Spleen (tissue), 11 donors: ENCODE results near the gene MME. TPM values are rescaled to one million over a fixed set of nuclear protein-coding genes. Genes with fewer than 3 reads are reported as not detected.

Experiments
- DNase-seq: peaks from one replicate; pipeline ENCODE4 v3.0.0-alpha.2; 2020
- H3K27ac ChIP-seq, 8 donors: fragments of 200-600 bp; sonication (generic) in 7 of 8; 1 replicate in 4 of 8; 2 replicates in 4 of 8; pipeline versions ENCODE4 v1.5.0 to v1.8.0; 2016 to 2021; ENCODE audit warnings: inconsistent platforms in 4 of 8, mild to moderate bottlenecking in 4 of 8, moderate library complexity in 1 of 8
- H3K27me3 ChIP-seq, 7 donors: fragments of 200-600 bp; sonication (generic) in 6 of 7; replicated peaks in 1 of 7; 1 replicate in 4 of 7; 2 replicates in 3 of 7; pipeline versions ENCODE4 v1.5.0 to v1.8.0; 2016 to 2021; ENCODE audit warnings: inconsistent platforms in 3 of 7, mild to moderate bottlenecking in 1 of 7
- H3K36me3 ChIP-seq, 6 donors: fragments of 200-600 bp; sonication (generic) in 5 of 6; 1 replicate in 4 of 6; 2 replicates in 2 of 6; pipeline versions ENCODE4 v1.5.0 to v1.8.0; 2016 to 2021; ENCODE audit warnings: inconsistent platforms in 2 of 6
- H3K4me1 ChIP-seq, 6 donors: fragments of 200-600 bp; sonication (generic) in 5 of 6; 1 replicate in 3 of 6; 2 replicates in 3 of 6; pipeline versions ENCODE4 v1.5.0 to v1.8.0; 2016 to 2021; ENCODE audit warnings: inconsistent platforms in 3 of 6
- H3K4me3 ChIP-seq, 8 donors: fragments of 200-600 bp; sonication (generic) in 7 of 8; 1 replicate in 4 of 8; 2 replicates in 4 of 8; pipeline versions ENCODE4 v1.5.0 to v1.8.0; 2016 to 2021; ENCODE audit warnings: inconsistent platforms in 4 of 8, mild to moderate bottlenecking in 4 of 8, moderate library complexity in 2 of 8
- H3K9me3 ChIP-seq, 8 donors: fragments of 200-600 bp; sonication (generic) in 7 of 8; 1 replicate in 4 of 8; 2 replicates in 4 of 8; pipeline versions ENCODE4 v1.5.0 to v1.8.0; 2016 to 2021; ENCODE audit warnings: inconsistent platforms in 4 of 8
- CTCF ChIP-seq, 11 experiments: fragments of 200-600 bp in 7 of 11; fragments of 450-650 bp in 4 of 11; sonication (generic) in 4 of 11; IDR thresholded peaks in 8 of 11; conservative IDR thresholded peaks in 3 of 11; 1 replicate in 7 of 11; 2 replicates in 4 of 11; pipeline versions ENCODE4 v1.4.0 to v1.8.0; 2016 to 2021; ENCODE audit warnings: antibody characterized with exemption in 11 of 11, inconsistent platforms in 4 of 11, mild to moderate bottlenecking in 1 of 11
- POLR2A ChIP-seq, 3 donors: fragments of 450-650 bp; IDR thresholded peaks; one replicate each; pipeline ENCODE4 v1.5.1; 2017; ENCODE audit warnings: antibody characterized with exemption in 3 of 3, mild to moderate bottlenecking in 1 of 3
- POLR2AphosphoS5 ChIP-seq, 3 donors: sonication (generic); formaldehyde crosslinking; IDR thresholded peaks; one replicate each; pipeline ENCODE4 v1.5.1; 2017; ENCODE audit warnings: antibody characterized with exemption in 3 of 3
- WGBS, 5 donors: extraction: QIAGEN DNeasy Blood & Tissue Kit in 3 of 5; methylation state at CpG; one replicate each; pipeline versions ENCODE4 v1.1.5 to v1.1.7; 2013 to 2018; 5-methylcytosine and 5-hydroxymethylcytosine counted together
- intact Hi-C: fragments of 100-400 bp; cut with DNase I; formaldehyde crosslinking; loops from one replicate; pipeline ENCODE4 v1.15.0; 2023; ENCODE audit warnings: low total_unique reads
- polyA plus RNA-seq, 3 donors: library from polyadenylated mRNA; stranded (reverse); fragments of 200-250 nt; gene quantifications; one replicate each; pipeline ENCODE4 v1.2.1, GENCODE V29; 2013
- total RNA-seq, 7 donors: library from RNA; depleted of rRNA in 3 of 7; stranded (reverse); fragments of >200 nt in 3 of 7; fragmentation: NEBNext Ultra II Directional in 4 of 7; extraction: Animal tissue kit (Norgen Biotek cat#: 25700) in 4 of 7; gene quantifications; one replicate each; pipeline versions ENCODE4 v1.1.0 to v1.2.1, GENCODE V29; 2016 to 2021
- donor health status: healthy with polysubstance abuse.
- donor health status: DM: no; HTN: no; CAD: no; lungs with moderate emphysema.
- donor health status: DM: no; HTN: no; CAD: no.
- donor health status: Bipolar disorder and iron deficiency.
- donor health status: healthy.
- donor health status: DM: no; HTN: no; CAD: no.
- donor health status: DM: yes; HTN: yes; CAD: no.

Gene MME
- total and polyA plus RNA-seq, 10 donors, result 0.50 to 43.2 (median 13.2) TPM

GRCh38 chr3:155217591-155217990 lies 137.5 kb downstream of the MME start:
- DNase-seq, result no peak
- 62 to 86% (median 67%) methylated on average over 5 of the region's 5 CpGs for WGBS, 5 donors
- H3K27ac ChIP-seq, result no peak overlapping the region
- H3K4me3 ChIP-seq, result no peak overlapping the region
- TF ChIP-seq CTCF (IDR thresholded peaks at IDR 0.05 in 8 of 11, conservative IDR thresholded peaks at IDR 0.05 in 3 of 11) (no peak), POLR2AphosphoS5 (IDR thresholded peaks at IDR 0.05) (no peak), POLR2A (IDR thresholded peaks at IDR 0.05) (no peak)
- H3K36me3 ChIP-seq, result no peaks in the 10 kb centered on the region
- H3K27me3 ChIP-seq, result no peaks in the 10 kb centered on the region
- no peaks in the 10 kb centered on the region for H3K4me1 ChIP-seq
- H3K9me3 ChIP-seq, result peaks cover 0 to 25% (median 11%) of the 10 kb centered on the region in 8 donors
- intact Hi-C loops, result no loop called here

- TF ChIP-seq CTCF (IDR thresholded peaks at IDR 0.05 in 8 of 11, conservative IDR thresholded peaks at IDR 0.05 in 3 of 11) (no peak), POLR2AphosphoS5 (IDR thresholded peaks at IDR 0.05) (no peak), POLR2A (IDR thresholded peaks at IDR 0.05) (no peak)
- no peaks in the 10 kb centered on the region for H3K36me3 ChIP-seq
- no peaks in the 10 kb centered on the region for H3K4me1 ChIP-seq
- no peaks in the 10 kb centered on the region for H3K27me3 ChIP-seq
- WGBS, 5 donors, result 75 to 86% (median 81%) methylated on average over 7 of the region's 7 CpGs
- intact Hi-C loops, result no loop called here
- DNase-seq, result no peak
- no peak overlapping the region for H3K4me3 ChIP-seq
- H3K9me3 ChIP-seq, result peaks cover 0 to 25% (median 11%) of the 10 kb centered on the region in 8 donors
- H3K27ac ChIP-seq, result no peak overlapping the region
Observed at GRCh38 chr3:155218462-155218861, 138.3 kb downstream of the MME start.

GRCh38 chr3:155219106-155219505 lies 139.0 kb downstream of the MME start:
- TF ChIP-seq POLR2A (IDR thresholded peaks at IDR 0.05) (no peak), CTCF (IDR thresholded peaks at IDR 0.05 in 8 of 11, conservative IDR thresholded peaks at IDR 0.05 in 3 of 11) (no peak), POLR2AphosphoS5 (IDR thresholded peaks at IDR 0.05) (no peak)
- Histone ChIP-seq H3K4me1 (no peaks in the 10 kb centered on the region), H3K27me3 (no peaks in the 10 kb centered on the region), H3K4me3 (no peak overlapping the region), H3K9me3 (peaks cover 0 to 25% (median 11%) of the 10 kb centered on the region in 8 donors), H3K36me3 (no peaks in the 10 kb centered on the region), H3K27ac (no peak overlapping the region)
- intact Hi-C loops, result no loop called here
- DNase-seq, result no peak
- WGBS, 5 donors, result 90 to 100% (median 94%) methylated on average over 1 of the region's 1 CpG

- WGBS, 5 donors, result 88 to 95% (median 91%) methylated on average over 5 of the region's 5 CpGs
- peak; percentile 58 for DNase-seq
- intact Hi-C loops, result no loop called here
Observed at GRCh38 chr3:155225417-155225816, 145.3 kb downstream of the MME start.

More at GRCh38 chr3:155225417-155225816, 145.3 kb downstream of the MME start:
- Histone ChIP-seq H3K36me3 (no peaks in the 10 kb centered on the region), H3K4me1 (no peaks in the 10 kb centered on the region), H3K4me3 (no peak overlapping the region), H3K9me3 (peaks cover 0 to 23% (median 2%) of the 10 kb centered on the region in 8 donors), H3K27ac (no peak overlapping the region), H3K27me3 (no peaks in the 10 kb centered on the region)
- TF ChIP-seq CTCF (IDR thresholded peaks at IDR 0.05 in 8 of 11, conservative IDR thresholded peaks at IDR 0.05 in 3 of 11), result no peak
- TF ChIP-seq POLR2AphosphoS5 (IDR thresholded peaks at IDR 0.05), result no peak
- no peak for TF ChIP-seq POLR2A (IDR thresholded peaks at IDR 0.05)
